Adrenal gland (tissue), 19 donors: ENCODE measurements around the gene EXOSC1. TPM values are rescaled to one million over a fixed set of nuclear protein-coding genes. Genes with fewer than 3 reads are reported as not detected.

ENCODE experiments used
- DNase-seq, 7 donors: peaks; one replicate each; pipeline ENCODE4 v3.0.0-alpha.2; 2019 to 2020
- H3K27ac ChIP-seq, 5 donors: fragments of 200-600 bp; sonication (generic) in 4 of 5; 1 replicate in 3 of 5; 2 replicates in 2 of 5; pipeline versions ENCODE4 v1.5.1 to v1.8.0; 2016 to 2020; ENCODE audit warnings: mild to moderate bottlenecking in 1 of 5
- H3K27me3 ChIP-seq: fragments of 200-600 bp; 2 replicates; pipeline ENCODE4 v1.8.0; 2021
- H3K36me3 ChIP-seq, 2 donors: fragments of 200-600 bp; replicated peaks in 1 of 2; 1 replicate in 1 of 2; 2 replicates in 1 of 2; pipeline versions ENCODE4 v1.5.1 to v1.8.0; 2018 to 2022
- H3K4me1 ChIP-seq, 2 donors: fragments of 200-600 bp; replicated peaks in 1 of 2; 1 replicate in 1 of 2; 2 replicates in 1 of 2; pipeline versions ENCODE4 v1.5.1 to v1.8.0; 2018 to 2021
- H3K4me3 ChIP-seq, 4 donors: fragments of 200-600 bp; sonication (generic) in 3 of 4; one replicate each; pipeline ENCODE4 v1.5.1; 2016 to 2018
- H3K9me3 ChIP-seq, 3 donors: fragments of 200-600 bp; sonication (generic) in 1 of 3; replicated peaks in 1 of 3; 1 replicate in 2 of 3; 2 replicates in 1 of 3; pipeline versions ENCODE4 v1.5.1 to v1.8.0; 2016 to 2021
- POLR2A ChIP-seq, 2 donors: fragments of 450-650 bp; IDR thresholded peaks; one replicate each; pipeline ENCODE4 v1.6.1; 2017; ENCODE audit warnings: antibody characterized with exemption in 2 of 2, mild to moderate bottlenecking in 2 of 2, moderate library complexity in 1 of 2
- WGBS, 4 donors: extraction: QIAGEN DNeasy Blood & Tissue Kit in 2 of 4; methylation state at CpG; one replicate each; pipeline versions ENCODE4 v1.1.5 to v1.1.7; 2013 to 2017; 5-methylcytosine and 5-hydroxymethylcytosine counted together
- intact Hi-C, 2 donors: fragments of 100-400 bp; cut with DNase I; formaldehyde crosslinking; loops; one replicate each; pipeline versions ENCODE4 v1.14.1 to v1.15.0; 2022 to 2023
- long read RNA-seq, 10 donors: library from polyadenylated mRNA in 3 of 10; unstranded in 2 of 10; stranded (forward) in 1 of 10; transcript quantifications; one replicate each; pipeline ENCODE4 v2.0.0 and lab custom pipeline, GENCODE V29; 2021 to 2026
- polyA plus RNA-seq, 3 donors: library from polyadenylated mRNA; stranded (reverse); fragments of 200-250 nt in 2 of 3; fragments of 350-450 nt in 1 of 3; fragmentation: Illumina TruSeq in 1 of 3; extraction: RNeasy Lipid Tissue Mini Kit (QIAGEN cat#74804) in 1 of 3; gene quantifications; one replicate each; pipeline ENCODE4 v1.2.3, GENCODE V29; 2013 to 2014
- total RNA-seq, 9 donors: library from RNA; depleted of rRNA in 4 of 9; stranded (reverse); fragments of >200 nt in 4 of 9; fragments of 120-200 nt in 1 of 9; fragmentation: NEBNext Ultra II Directional in 1 of 9; extraction: Animal tissue kit (Norgen Biotek cat#: 25700) in 1 of 9; gene quantifications; one replicate each; pipeline versions ENCODE4 v1.1.0 to v1.2.4, GENCODE V29; 2013 to 2023
- TF ChIP-seq, protein P1 (sequence below), 6 experiments: fragments of 450-650 bp in 4 of 6; fragments of 200-600 bp in 2 of 6; sonication (generic) in 1 of 6; IDR thresholded peaks; 1 replicate in 5 of 6; 2 replicates in 1 of 6; pipeline versions ENCODE4 v1.5.1 to v1.8.0; 2016 to 2021; ENCODE audit warnings: antibody characterized with exemption in 6 of 6, mild to moderate bottlenecking in 2 of 6, moderate library complexity in 1 of 6
- donor health status: healthy with polysubstance abuse.
- donor health status: Bipolar disorder and iron deficiency.
- donor health status: DM: yes; HTN: yes; CAD: no.
- donor health status: DM: no; HTN: no; CAD: no.
- donor health status: DM: no; HTN: no; CAD: no.
- donor health status: DM: yes; HTN: yes; CAD: no.

Gene EXOSC1, protein sequence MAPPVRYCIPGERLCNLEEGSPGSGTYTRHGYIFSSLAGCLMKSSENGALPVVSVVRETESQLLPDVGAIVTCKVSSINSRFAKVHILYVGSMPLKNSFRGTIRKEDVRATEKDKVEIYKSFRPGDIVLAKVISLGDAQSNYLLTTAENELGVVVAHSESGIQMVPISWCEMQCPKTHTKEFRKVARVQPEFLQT
- total RNA-seq (10 to 100 TPM; 22.3 to 95.8 (median 32.7) TPM), polyA plus RNA-seq (10 to 100 TPM; 38.3 to 46.7 (median 38.5) TPM)
- long read RNA-seq, donor 1, transcript EXOSC1-204 (8 exons, 923 nt) = major isoform, 13 of 20 reads
- long read RNA-seq, donor 1, partial matches to known transcripts = 5 of 20 reads
- long read RNA-seq, donor 1, other reads (novel, unspliced or antisense) = 0 of 20 reads
- long read RNA-seq, donor 2, transcript EXOSC1-204 (8 exons, 923 nt) = major isoform, 5 of 11 reads
- long read RNA-seq, donor 2, partial matches to known transcripts = 5 of 11 reads
- long read RNA-seq, donor 2, other reads (novel, unspliced or antisense) = 0 of 11 reads
- long read RNA-seq, donor 3, transcript EXOSC1-204 (8 exons, 923 nt) = major isoform, 10 of 10 reads
- long read RNA-seq, donor 3, partial matches to known transcripts = 0 of 10 reads
- long read RNA-seq, donor 3, other reads (novel, unspliced or antisense) = 0 of 10 reads
- long read RNA-seq, donor 4, transcript EXOSC1-204 (8 exons, 923 nt) = major isoform, 20 of 26 reads
- long read RNA-seq, donor 4, partial matches to known transcripts = 2 of 26 reads
- long read RNA-seq, donor 4, other reads (novel, unspliced or antisense) = 3 of 26 reads
- long read RNA-seq, donor 5, transcript EXOSC1-204 (8 exons, 923 nt) = major isoform, 23 of 33 reads
- long read RNA-seq, donor 5, partial matches to known transcripts = 2 of 33 reads
- long read RNA-seq, donor 5, other reads (novel, unspliced or antisense) = 6 of 33 reads
- long read RNA-seq, donor 6, transcript EXOSC1-204 (8 exons, 923 nt) = major isoform, 11 of 15 reads
- long read RNA-seq, donor 6, partial matches to known transcripts = 1 of 15 reads
- long read RNA-seq, donor 6, other reads (novel, unspliced or antisense) = 1 of 15 reads
- long read RNA-seq, donor 7, transcript EXOSC1-204 (8 exons, 923 nt) = major isoform, 5 of 7 reads
- long read RNA-seq, donor 7, partial matches to known transcripts = 0 of 7 reads
- long read RNA-seq, donor 7, other reads (novel, unspliced or antisense) = 0 of 7 reads
- long read RNA-seq, donor 8, transcript EXOSC1-204 (8 exons, 923 nt) = major isoform, 16 of 16 reads
- long read RNA-seq, donor 8, partial matches to known transcripts = 0 of 16 reads
- long read RNA-seq, donor 8, other reads (novel, unspliced or antisense) = 0 of 16 reads
- long read RNA-seq, donor 9, transcript EXOSC1-204 (8 exons, 923 nt) = major isoform, 7 of 8 reads
- long read RNA-seq, donor 9, partial matches to known transcripts = 0 of 8 reads
- long read RNA-seq, donor 9, other reads (novel, unspliced or antisense) = 0 of 8 reads
- long read RNA-seq, donor 10, partial matches to known transcripts = 0 of 4 reads
- long read RNA-seq, donor 10, other reads (novel, unspliced or antisense) = 0 of 4 reads

GRCh38 chr10:97445722-97446639 lies at the start of gene EXOSC1, which contains the start of gene ZDHHC16:
Gene EXOSC1 (minus strand): TSS chr10:97446006. CDS start chr10:97445985, 21 bp downstream.
Gene ZDHHC16 (plus strand): TSS chr10:97446175. CDS start chr10:97451676, 5,501 bp downstream.
- intact Hi-C loops = no loop called here
- TF ChIP-seq, protein P1, sequence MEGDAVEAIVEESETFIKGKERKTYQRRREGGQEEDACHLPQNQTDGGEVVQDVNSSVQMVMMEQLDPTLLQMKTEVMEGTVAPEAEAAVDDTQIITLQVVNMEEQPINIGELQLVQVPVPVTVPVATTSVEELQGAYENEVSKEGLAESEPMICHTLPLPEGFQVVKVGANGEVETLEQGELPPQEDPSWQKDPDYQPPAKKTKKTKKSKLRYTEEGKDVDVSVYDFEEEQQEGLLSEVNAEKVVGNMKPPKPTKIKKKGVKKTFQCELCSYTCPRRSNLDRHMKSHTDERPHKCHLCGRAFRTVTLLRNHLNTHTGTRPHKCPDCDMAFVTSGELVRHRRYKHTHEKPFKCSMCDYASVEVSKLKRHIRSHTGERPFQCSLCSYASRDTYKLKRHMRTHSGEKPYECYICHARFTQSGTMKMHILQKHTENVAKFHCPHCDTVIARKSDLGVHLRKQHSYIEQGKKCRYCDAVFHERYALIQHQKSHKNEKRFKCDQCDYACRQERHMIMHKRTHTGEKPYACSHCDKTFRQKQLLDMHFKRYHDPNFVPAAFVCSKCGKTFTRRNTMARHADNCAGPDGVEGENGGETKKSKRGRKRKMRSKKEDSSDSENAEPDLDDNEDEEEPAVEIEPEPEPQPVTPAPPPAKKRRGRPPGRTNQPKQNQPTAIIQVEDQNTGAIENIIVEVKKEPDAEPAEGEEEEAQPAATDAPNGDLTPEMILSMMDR (IDR thresholded peaks at IDR 0.05) = no peak
- TF ChIP-seq POLR2A (IDR thresholded peaks at IDR 0.05) = peak; percentile 62 to 65
- Histone ChIP-seq H3K36me3 (peaks cover 0 to 13% of the 10 kb centered on the region in 2 donors), H3K9me3 (no peaks in the 10 kb centered on the region), H3K27ac (peak within 1 kb of the TSS in 4 of 5 donors; percentile 7 to 79 (median 45)), H3K27me3 (no peaks in the 10 kb centered on the region), H3K4me3 (peak within 1 kb of the TSS; percentile 53 to 98 (median 70)), H3K4me1 (peaks cover 14 to 40% of the 10 kb centered on the region in 2 donors)
- WGBS, 4 donors = 0 to 1% (median 0%) methylated on average over 33 to 66 of the region's 66 CpGs
- DNase-seq = peak; percentile 90 to 97 (median 93)

- Histone ChIP-seq H3K27me3 (no peaks in the 10 kb centered on the region), H3K9me3 (no peaks in the 10 kb centered on the region), H3K27ac (peak overlapping the region in 2 of 5 donors; percentile 15 to 68), H3K36me3 (no peaks in the 10 kb centered on the region), H3K4me1 (peaks cover 10 to 48% of the 10 kb centered on the region in 2 donors), H3K4me3 (no peak overlapping the region)
- TF ChIP-seq, protein P1 (IDR thresholded peaks at IDR 0.05) = no peak
- TF ChIP-seq POLR2A (IDR thresholded peaks at IDR 0.05) = no peak
- intact Hi-C loops = no loop called here
- WGBS, 4 donors = 32 to 44% (median 41%) methylated on average over 7 of the region's 7 CpGs
- no peak for DNase-seq
These were observed 49.2 kb upstream of the EXOSC1 start for GRCh38 chr10:97494863-97495506.

DNA sequence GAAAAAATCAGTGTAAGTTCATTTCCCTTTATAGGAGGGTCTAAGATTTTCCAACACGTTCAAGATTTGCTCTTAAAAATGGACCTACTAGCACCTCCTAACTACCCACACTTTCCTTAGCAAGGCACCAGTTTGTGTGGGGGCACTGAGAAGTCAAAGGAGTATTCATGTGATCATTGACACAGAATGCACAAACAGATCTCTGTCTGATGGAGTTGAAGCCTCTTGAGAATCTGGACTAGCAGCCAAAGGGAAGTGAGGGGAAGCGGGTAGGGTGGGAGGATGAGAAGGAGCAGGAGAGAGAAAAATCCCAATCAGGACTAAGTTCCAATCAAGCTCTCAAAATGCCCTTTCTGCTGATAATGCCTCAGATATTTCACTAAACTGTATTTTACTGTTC lies 48.3 kb upstream of the EXOSC1 start:
- no peaks in the 10 kb centered on the region for H3K9me3 ChIP-seq
- H3K27me3 ChIP-seq = no peaks in the 10 kb centered on the region
- WGBS, 4 donors = 46 to 60% (median 54%) methylated on average over 2 of the region's 2 CpGs
- no peaks in the 10 kb centered on the region for H3K36me3 ChIP-seq
- intact Hi-C loops = no loop called here
- H3K4me1 ChIP-seq = peaks cover 7 to 53% of the 10 kb centered on the region in 2 donors
- TF ChIP-seq, protein P1 (IDR thresholded peaks at IDR 0.05) = no peak
- no peak for TF ChIP-seq POLR2A (IDR thresholded peaks at IDR 0.05)
- no peak overlapping the region for H3K4me3 ChIP-seq
- DNase-seq = no peak
- H3K27ac ChIP-seq = peak overlapping the region in 2 of 5 donors; percentile 2 to 68
